GM10248 (cell line): Measurements from ENCODE around the gene KRTAP12-2.

ENCODE experiments used
- CTCF ChIA-PET: fragments of 300-600 bp; sonication (Branson Sonifier 250); formaldehyde crosslinking; extraction: SDS; loops from one replicate; lab custom pipeline; 2021; ENCODE audit warnings: antibody characterized with exemption; lab: Yijun Ruan, JAX
- POLR2A ChIA-PET: fragments of 350-650 bp; sonication (Branson Sonifier 250); formaldehyde crosslinking; extraction: SDS; loops from one replicate; lab custom pipeline; 2020; ENCODE audit warnings: antibody characterized with exemption; lab: Yijun Ruan, JAX
- DNase-seq: peaks from one replicate; pipeline ENCODE4 v3.0.0; 2012; ENCODE audit errors: extremely low spot score
- TF ChIP-seq, protein P1 (sequence below): IDR thresholded peaks from 2 replicates; pipeline ENCODE4 v1.5.1; 2012; ENCODE audit warnings: mild to moderate bottlenecking, low read depth; ENCODE audit errors: extremely low read depth, missing control alignments, control extremely low read depth

The KRTAP12-2 gene

DNA sequence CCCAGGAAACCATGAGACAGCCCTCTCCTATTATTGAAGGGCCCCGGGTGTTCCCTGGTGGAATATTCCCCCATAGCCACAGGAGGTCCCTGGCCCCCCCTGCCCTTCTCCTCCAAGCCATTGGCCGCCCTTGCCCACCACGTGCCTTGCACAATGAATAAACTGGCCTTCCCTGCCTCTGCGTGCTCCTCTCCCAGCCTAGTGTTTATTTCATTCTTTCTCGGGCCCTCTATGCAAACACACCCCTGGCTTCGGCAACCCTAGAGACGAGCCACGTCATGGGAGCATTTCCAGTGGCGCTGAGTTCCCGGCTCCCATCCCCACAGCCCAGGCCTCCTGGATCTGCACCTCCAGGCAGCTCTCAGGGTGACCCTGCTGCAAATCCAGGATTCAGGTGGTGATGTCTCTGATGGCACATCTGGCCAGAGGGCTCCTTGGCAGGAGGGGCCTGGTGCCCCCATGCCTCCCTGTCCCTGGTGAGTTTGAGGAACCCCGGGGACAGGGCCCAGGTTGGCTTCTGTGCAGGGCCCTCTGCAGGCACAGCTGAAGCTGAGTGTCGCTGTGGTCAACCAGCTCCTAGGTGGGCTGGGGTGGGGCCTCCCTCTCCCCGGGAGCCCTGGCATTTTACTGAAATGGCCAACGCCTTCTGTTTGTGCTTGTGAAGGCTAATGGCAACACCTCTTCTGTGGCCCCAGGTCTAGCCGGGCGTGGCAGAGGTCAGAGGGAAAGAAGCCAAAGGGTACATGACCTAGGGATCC is 36.4 kb upstream of the KRTAP12-2 start:
- DNase-seq = no peak
- ChIA-PET CTCF (interaction anchor here (1.5 kb wide), 1 partner anchor 90 kb away, joined by 3 read pairs; no protein-coding TSS in a partner anchor), POLR2A (no interaction called here)

DNA sequence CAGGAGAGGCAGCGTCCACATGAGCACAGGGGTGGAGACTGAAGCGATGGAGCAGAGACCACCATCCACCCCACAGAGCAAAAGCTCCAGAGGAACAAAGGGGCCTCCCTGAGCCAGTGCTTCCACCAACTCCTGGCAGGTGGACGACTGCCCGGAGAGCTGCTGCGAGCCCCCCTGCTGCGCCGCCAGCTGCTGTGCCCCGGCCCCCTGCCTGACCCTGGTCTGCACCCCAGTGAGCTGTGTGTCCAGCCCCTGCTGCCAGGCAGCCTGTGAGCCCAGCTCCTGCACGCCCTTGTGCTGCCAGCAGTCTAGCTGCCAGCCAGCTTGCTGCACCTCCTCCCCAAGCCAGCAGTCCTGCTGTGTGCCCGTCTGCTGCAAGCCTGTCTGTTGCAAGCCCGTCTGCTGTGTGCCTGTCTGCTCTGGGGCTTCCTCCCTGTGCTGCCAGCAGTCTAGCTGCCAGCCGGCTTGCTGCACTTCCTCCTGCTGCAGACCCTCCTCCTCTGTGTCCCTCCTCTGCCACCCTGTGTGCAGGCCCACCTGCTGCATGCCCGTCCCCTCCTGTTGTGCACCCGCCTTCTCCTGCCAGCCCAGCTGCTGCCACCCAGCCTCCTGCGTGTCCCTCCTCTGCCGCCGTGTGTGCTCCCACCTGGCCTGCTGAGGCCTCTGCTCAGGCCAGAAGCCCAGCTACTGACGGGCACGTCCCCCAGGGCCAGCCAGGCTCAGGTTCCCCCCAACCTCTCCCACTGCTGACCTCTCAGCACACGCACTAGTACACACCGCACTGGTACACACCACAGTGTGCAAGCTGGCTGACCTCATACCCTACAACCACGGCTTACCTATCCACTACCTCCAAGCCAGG is 35.6 kb upstream of the KRTAP12-2 start:
- TF ChIP-seq, protein P1, sequence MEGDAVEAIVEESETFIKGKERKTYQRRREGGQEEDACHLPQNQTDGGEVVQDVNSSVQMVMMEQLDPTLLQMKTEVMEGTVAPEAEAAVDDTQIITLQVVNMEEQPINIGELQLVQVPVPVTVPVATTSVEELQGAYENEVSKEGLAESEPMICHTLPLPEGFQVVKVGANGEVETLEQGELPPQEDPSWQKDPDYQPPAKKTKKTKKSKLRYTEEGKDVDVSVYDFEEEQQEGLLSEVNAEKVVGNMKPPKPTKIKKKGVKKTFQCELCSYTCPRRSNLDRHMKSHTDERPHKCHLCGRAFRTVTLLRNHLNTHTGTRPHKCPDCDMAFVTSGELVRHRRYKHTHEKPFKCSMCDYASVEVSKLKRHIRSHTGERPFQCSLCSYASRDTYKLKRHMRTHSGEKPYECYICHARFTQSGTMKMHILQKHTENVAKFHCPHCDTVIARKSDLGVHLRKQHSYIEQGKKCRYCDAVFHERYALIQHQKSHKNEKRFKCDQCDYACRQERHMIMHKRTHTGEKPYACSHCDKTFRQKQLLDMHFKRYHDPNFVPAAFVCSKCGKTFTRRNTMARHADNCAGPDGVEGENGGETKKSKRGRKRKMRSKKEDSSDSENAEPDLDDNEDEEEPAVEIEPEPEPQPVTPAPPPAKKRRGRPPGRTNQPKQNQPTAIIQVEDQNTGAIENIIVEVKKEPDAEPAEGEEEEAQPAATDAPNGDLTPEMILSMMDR = no peak
- DNase-seq = no peak
- ChIA-PET CTCF (no interaction called here), POLR2A (no interaction called here)

More for the DNA sequence above, 36.4 kb upstream of the KRTAP12-2 start:
- TF ChIP-seq, protein P1 = no peak

DNA sequence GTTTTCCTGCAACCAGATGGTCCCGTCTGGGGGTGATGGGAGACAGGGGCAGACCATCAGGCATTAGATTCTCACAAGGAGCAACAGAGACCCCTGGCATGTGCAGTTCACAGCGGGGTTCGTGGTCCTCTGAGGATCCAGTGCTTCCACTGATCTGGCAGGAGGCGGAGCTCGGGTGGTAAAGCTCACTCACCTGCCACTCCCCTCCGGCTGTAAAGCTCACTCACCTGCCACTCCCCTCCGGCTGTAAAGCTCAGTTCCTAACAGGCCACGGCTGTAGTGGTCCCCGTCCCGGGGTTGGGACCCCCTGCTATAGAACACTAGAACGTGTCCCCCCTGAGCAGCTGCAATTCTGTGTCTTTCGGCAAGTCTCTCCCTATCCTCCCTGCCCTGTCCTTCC is 34.8 kb upstream of the KRTAP12-2 start:
- TF ChIP-seq, protein P1 = no peak
- ChIA-PET POLR2A (no interaction called here), CTCF (no interaction called here)
- no peak for DNase-seq

DNA sequence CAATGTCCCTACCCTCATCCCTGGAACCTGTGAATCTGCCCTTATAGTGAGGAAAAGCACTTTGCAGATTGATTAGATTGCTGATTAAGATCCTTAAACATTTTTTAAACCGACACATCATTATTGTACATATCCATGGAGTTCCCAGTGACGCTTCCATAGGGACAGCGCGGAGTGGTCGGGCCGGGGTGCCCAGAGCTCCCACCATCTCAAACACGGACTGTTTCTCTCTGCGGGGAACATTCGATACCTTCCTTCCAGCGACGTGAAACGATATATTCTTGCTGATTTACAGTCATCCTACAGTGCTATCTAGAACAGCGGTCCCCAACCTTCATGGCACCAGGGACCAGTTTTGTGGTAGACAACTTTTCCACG is 34.3 kb upstream of the KRTAP12-2 start:
- CTCF ChIA-PET = no interaction called here
- DNase-seq = no peak
- TF ChIP-seq, protein P1 = no peak
- POLR2A ChIA-PET = no interaction called here

DNA sequence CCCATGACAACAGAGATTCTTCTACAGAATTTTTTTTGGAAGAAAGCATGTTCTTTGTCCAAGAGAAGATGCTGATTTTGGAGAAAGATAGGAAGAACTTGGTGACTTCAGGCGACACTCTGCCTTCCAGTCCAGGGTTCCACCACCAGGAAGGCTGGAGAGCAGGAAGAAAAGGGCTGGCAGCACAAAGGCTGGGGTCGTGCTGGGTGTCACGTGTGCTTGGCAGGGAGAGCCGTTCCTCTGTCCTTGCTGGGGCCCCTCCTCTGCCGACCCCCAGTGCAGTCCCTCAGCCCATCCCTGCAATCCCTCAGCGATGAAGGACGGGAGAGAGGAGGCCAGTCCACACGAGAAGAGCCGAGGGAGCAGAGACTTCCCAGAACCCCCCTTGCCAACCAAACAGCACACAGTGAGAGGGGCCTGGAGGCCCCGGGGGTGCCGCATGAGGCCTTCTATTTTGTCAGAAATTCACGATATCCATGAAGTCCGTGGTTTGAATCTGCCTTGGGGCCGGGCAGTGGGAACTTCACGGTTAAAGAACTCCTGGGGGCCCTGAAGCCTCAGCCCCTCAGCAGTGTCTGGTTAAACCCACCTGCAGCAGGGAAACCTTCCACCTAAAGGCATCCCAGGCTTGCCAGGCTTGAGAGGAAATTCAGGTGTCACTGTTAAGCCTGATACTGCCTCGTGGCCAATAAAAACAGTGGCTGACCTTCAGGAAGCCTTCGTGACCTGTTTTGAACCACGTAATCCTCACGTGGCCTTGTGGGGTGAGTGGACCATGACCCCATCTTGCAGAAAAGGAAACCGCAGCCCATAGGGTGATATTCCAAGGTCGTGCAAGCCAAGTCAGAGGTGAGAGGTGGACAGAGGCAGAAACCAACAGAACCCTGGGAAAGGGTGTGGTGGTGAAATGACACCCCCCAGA is 33.6 kb upstream of the KRTAP12-2 start:
- no peak for DNase-seq
- POLR2A ChIA-PET = no interaction called here

More for the DNA sequence above, 33.6 kb upstream of the KRTAP12-2 start:
- CTCF ChIA-PET = no interaction called here
- TF ChIP-seq, protein P1 = no peak
